ENCODE measurements around the gene LGALS12. TPM values are rescaled to one million over a fixed set of nuclear protein-coding genes. Genes with fewer than 3 reads are reported as not detected.

Gene LGALS12
- total RNA-seq, 1 donor from 2014 or later, result not detected

GRCh38 chr11:63516109-63516508 lies 10.2 kb downstream of the LGALS12 start:
- Mint-ChIP-seq H3K27me3 (ENCODE audit: unreplicated experiment) (peaks cover 9% of the 10 kb centered on the region), H3K36me3 (ENCODE audit: unreplicated experiment) (no peaks in the 10 kb centered on the region), H3K4me1 (ENCODE audit: low read depth, unreplicated experiment) (peaks cover 2% of the 10 kb centered on the region), H3K4me3 (ENCODE audit: unreplicated experiment) (no peak overlapping the region), H3K9me3 (ENCODE audit: unreplicated experiment) (no peaks in the 10 kb centered on the region), H3K27ac (ENCODE audit: unreplicated experiment) (no peak overlapping the region)
- no peak for DNase-seq
- no peak for TF ChIP-seq CTCF (IDR thresholded peaks at IDR 0.05; ENCODE audit: partially characterized antibody, unreplicated experiment)

- H3K36me3 Mint-ChIP-seq (ENCODE audit: unreplicated experiment), result peaks cover 4% of the 10 kb centered on the region
Observed at GRCh38 chr11:63517156-63517555, 11.3 kb downstream of the LGALS12 start.

GRCh38 chr11:63518548-63518947 lies 12.7 kb downstream of the LGALS12 start:
- H3K4me3 Mint-ChIP-seq (ENCODE audit: unreplicated experiment), result no peak overlapping the region
- no peaks in the 10 kb centered on the region for H3K4me1 Mint-ChIP-seq (ENCODE audit: low read depth, unreplicated experiment)
- peaks cover 4% of the 10 kb centered on the region for H3K27me3 Mint-ChIP-seq (ENCODE audit: unreplicated experiment)
- TF ChIP-seq CTCF (IDR thresholded peaks at IDR 0.05; ENCODE audit: partially characterized antibody, unreplicated experiment), result no peak
- H3K36me3 Mint-ChIP-seq (ENCODE audit: unreplicated experiment), result peaks cover 4% of the 10 kb centered on the region
- no peak for DNase-seq
- peaks cover under 1% of the 10 kb centered on the region for H3K9me3 Mint-ChIP-seq (ENCODE audit: unreplicated experiment)
- no peak overlapping the region for H3K27ac Mint-ChIP-seq (ENCODE audit: unreplicated experiment)

More at GRCh38 chr11:63517156-63517555, 11.3 kb downstream of the LGALS12 start:
- Mint-ChIP-seq H3K9me3 (ENCODE audit: unreplicated experiment) (no peaks in the 10 kb centered on the region), H3K27me3 (ENCODE audit: unreplicated experiment) (peaks cover 4% of the 10 kb centered on the region), H3K4me1 (ENCODE audit: low read depth, unreplicated experiment) (no peaks in the 10 kb centered on the region), H3K27ac (ENCODE audit: unreplicated experiment) (no peak overlapping the region), H3K4me3 (ENCODE audit: unreplicated experiment) (no peak overlapping the region)
- no peak for TF ChIP-seq CTCF (IDR thresholded peaks at IDR 0.05; ENCODE audit: partially characterized antibody, unreplicated experiment)
- DNase-seq, result no peak

- Mint-ChIP-seq H3K9me3 (ENCODE audit: unreplicated experiment) (peaks cover 4% of the 10 kb centered on the region), H3K36me3 (ENCODE audit: unreplicated experiment) (peaks cover 8% of the 10 kb centered on the region), H3K4me3 (ENCODE audit: unreplicated experiment) (no peak overlapping the region)
Observed at GRCh38 chr11:63520606-63521170, 14.8 kb downstream of the LGALS12 start.

More at GRCh38 chr11:63520606-63521170, 14.8 kb downstream of the LGALS12 start:
- TF ChIP-seq CTCF (IDR thresholded peaks at IDR 0.05; ENCODE audit: partially characterized antibody, unreplicated experiment), result no peak
- H3K27me3 Mint-ChIP-seq (ENCODE audit: unreplicated experiment), result peaks cover 2% of the 10 kb centered on the region
- H3K4me1 Mint-ChIP-seq (ENCODE audit: low read depth, unreplicated experiment), result no peaks in the 10 kb centered on the region
- no peak overlapping the region for H3K27ac Mint-ChIP-seq (ENCODE audit: unreplicated experiment)
- no peak for DNase-seq

All from glutamatergic neuron (in vitro differentiated cells).